Prostate gland (tissue), 2 donors: ENCODE results near the gene NOC4L. TPM values are rescaled to one million over a fixed set of nuclear protein-coding genes. Genes with fewer than 3 reads are reported as not detected.
"Not testable (repeated sequence)": the region's sequence is repeated elsewhere in the genome, so short reads cannot be mapped to it uniquely, and the experiment has no call there.

ENCODE experiments used
- DNase-seq: peaks from one replicate; pipeline ENCODE4 v3.0.0-alpha.2; 2019; ENCODE audit warnings: low spot score
- H3K27ac ChIP-seq, 2 donors: fragments of 200-600 bp; sonication (generic); 2 replicates each; pipeline ENCODE4 v1.5.1; 2017 to 2019
- H3K27me3 ChIP-seq: fragments of 200-600 bp; sonication (generic); replicated peaks from 2 replicates; pipeline ENCODE4 v1.5.1; 2019; ENCODE audit not compliant: insufficient read depth
- H3K36me3 ChIP-seq, 2 donors: fragments of 200-600 bp; sonication (generic); 1 replicate in 1 of 2; 2 replicates in 1 of 2; pipeline versions ENCODE4 v1.5.1 to v1.8.1; 2017 to 2019
- H3K4me1 ChIP-seq: fragments of 200-600 bp; sonication (generic); replicated peaks from 2 replicates; pipeline ENCODE4 v1.5.1; 2019
- H3K4me3 ChIP-seq, 2 donors: fragments of 200-600 bp; sonication (generic); 2 replicates each; pipeline ENCODE4 v1.5.1; 2017 to 2019
- H3K9me3 ChIP-seq: fragments of 200-600 bp; sonication (generic); 2 replicates; pipeline ENCODE4 v1.5.1; 2017
- CTCF ChIP-seq, 4 experiments: fragments of 200-600 bp in 2 of 4; fragments of 450-650 bp in 2 of 4; sonication (generic) in 2 of 4; IDR thresholded peaks; 1 replicate in 3 of 4; 2 replicates in 1 of 4; pipeline ENCODE4 v1.5.1; 2016 to 2019; ENCODE audit warnings: antibody characterized with exemption in 4 of 4, mild to moderate bottlenecking in 2 of 4, moderate library complexity in 2 of 4
- POLR2A ChIP-seq: fragments of 450-650 bp; IDR thresholded peaks from one replicate; pipeline ENCODE4 v1.6.1; 2016; ENCODE audit warnings: antibody characterized with exemption, mild to moderate bottlenecking
- POLR2AphosphoS5 ChIP-seq: sonication (generic); formaldehyde crosslinking; IDR thresholded peaks from one replicate; pipeline ENCODE4 v1.6.1; 2017; ENCODE audit warnings: antibody characterized with exemption
- WGBS: methylation state at CpG from one replicate; pipeline ENCODE4 v1.1.5; 2018; 5-methylcytosine and 5-hydroxymethylcytosine counted together
- intact Hi-C: fragments of 100-400 bp; cut with DNase I; formaldehyde crosslinking; loops from one replicate; pipeline ENCODE4 v1.14.2; 2022
- total RNA-seq, 2 donors: library from RNA; depleted of rRNA; stranded (reverse); fragments of >200 nt; gene quantifications; one replicate each; pipeline ENCODE4 v1.1.0, GENCODE V29; 2016

Gene NOC4L
- total RNA-seq, 2 donors from 2014 or later: 12.4 to 32.5 TPM

GRCh38 chr12:132133952-132134652, 10.2 kb upstream of the NOC4L start:
- intact Hi-C loops: no loop called here
- Histone ChIP-seq H3K27ac (no peak overlapping the region), H3K4me3 (no peak overlapping the region), H3K27me3 (no peaks in the 10 kb centered on the region), H3K4me1 (no peaks in the 10 kb centered on the region), H3K9me3 (no peaks in the 10 kb centered on the region), H3K36me3 (peaks cover under 1 to 7% of the 10 kb centered on the region in 2 donors)
- 56% methylated on average over 27 of the region's 27 CpGs for WGBS
- TF ChIP-seq POLR2AphosphoS5: no peak
- no peak for DNase-seq

GRCh38 chr12:132134653-132135183, 9.5 kb upstream of the NOC4L start:
- H3K27ac ChIP-seq, DNase-seq, H3K4me1 ChIP-seq, H3K9me3 ChIP-seq, H3K27me3 ChIP-seq, intact Hi-C loops, H3K4me3 ChIP-seq: not testable (repeated sequence)
- WGBS: 76% methylated on average over 22 of the region's 39 CpGs
- peaks cover 4 to 12% of the 10 kb centered on the region in 2 donors for H3K36me3 ChIP-seq

- H3K4me1 ChIP-seq, H3K27ac ChIP-seq, H3K27me3 ChIP-seq, intact Hi-C loops, DNase-seq, H3K4me3 ChIP-seq, H3K9me3 ChIP-seq: not testable (repeated sequence)
- peaks cover 17 to 18% of the 10 kb centered on the region in 2 donors for H3K36me3 ChIP-seq
- WGBS: 84% methylated on average over 15 of the region's 21 CpGs
Measured at GRCh38 chr12:132136226-132136625, 8.0 kb upstream of the NOC4L start.

- Histone ChIP-seq H3K4me1 (no peaks in the 10 kb centered on the region), H3K4me3 (no peak overlapping the region), H3K36me3 (peaks cover 18 to 21% of the 10 kb centered on the region in 2 donors), H3K27me3 (no peaks in the 10 kb centered on the region), H3K27ac (no peak overlapping the region), H3K9me3 (no peaks in the 10 kb centered on the region)
- WGBS: 74% methylated on average over 13 of the region's 13 CpGs
- intact Hi-C loops: no loop called here
- TF ChIP-seq CTCF (IDR thresholded peaks at IDR 0.05) (no peak), POLR2AphosphoS5 (no peak), POLR2A (no peak)
- DNase-seq: no peak
Measured at GRCh38 chr12:132137483-132138125, 6.7 kb upstream of the NOC4L start.

GRCh38 chr12:132138941-132139871, 5.1 kb upstream of the NOC4L start:
- Histone ChIP-seq H3K27ac (no peak overlapping the region), H3K9me3 (no peaks in the 10 kb centered on the region), H3K36me3 (peaks cover 18 to 21% of the 10 kb centered on the region in 2 donors), H3K4me1 (peaks cover 7% of the 10 kb centered on the region), H3K27me3 (no peaks in the 10 kb centered on the region), H3K4me3 (no peak overlapping the region)
- intact Hi-C loops: no loop called here
- TF ChIP-seq POLR2A (no peak), CTCF (IDR thresholded peaks at IDR 0.05) (no peak), POLR2AphosphoS5 (no peak)
- WGBS: 93% methylated on average over 34 of the region's 34 CpGs
- no peak for DNase-seq

GRCh38 chr12:132139912-132140311, 4.3 kb upstream of the NOC4L start:
- Histone ChIP-seq H3K9me3 (no peaks in the 10 kb centered on the region), H3K27me3 (no peaks in the 10 kb centered on the region), H3K4me3 (no peak overlapping the region), H3K27ac (no peak overlapping the region), H3K4me1 (peaks cover 8% of the 10 kb centered on the region), H3K36me3 (peaks cover 18 to 21% of the 10 kb centered on the region in 2 donors)
- 93% methylated on average over 26 of the region's 27 CpGs for WGBS
- no peak for TF ChIP-seq POLR2A
- TF ChIP-seq CTCF (IDR thresholded peaks at IDR 0.05): no peak
- TF ChIP-seq POLR2AphosphoS5: no peak
- DNase-seq: no peak
- intact Hi-C loops: no loop called here
